Astrocyte of the spinal cord (primary cell): ENCODE data around the gene EFNA4.

Source experiments
- DNase-seq: peaks from one replicate; pipeline ENCODE4 v3.0.0; 2011; ENCODE audit warnings: low read depth, low spot score
- H3K4me3 ChIP-seq: 2 replicates; pipeline ENCODE4 v1.5.1; 2011; ENCODE audit warnings: low read depth, mild to moderate bottlenecking, low read length, moderate library complexity
- CTCF ChIP-seq: IDR thresholded peaks from 2 replicates; pipeline ENCODE4 v1.5.1; 2012; ENCODE audit warnings: low read depth, mild to moderate bottlenecking, low read length, inconsistent platforms
- in situ Hi-C: cut with HindIII; loops from 2 replicates; pipeline ENCODE4 v1.10.0; 2017; ENCODE audit warnings: low sequenced_read_pairs

Gene EFNA4, protein sequence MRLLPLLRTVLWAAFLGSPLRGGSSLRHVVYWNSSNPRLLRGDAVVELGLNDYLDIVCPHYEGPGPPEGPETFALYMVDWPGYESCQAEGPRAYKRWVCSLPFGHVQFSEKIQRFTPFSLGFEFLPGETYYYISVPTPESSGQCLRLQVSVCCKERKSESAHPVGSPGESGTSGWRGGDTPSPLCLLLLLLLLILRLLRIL

DNA sequence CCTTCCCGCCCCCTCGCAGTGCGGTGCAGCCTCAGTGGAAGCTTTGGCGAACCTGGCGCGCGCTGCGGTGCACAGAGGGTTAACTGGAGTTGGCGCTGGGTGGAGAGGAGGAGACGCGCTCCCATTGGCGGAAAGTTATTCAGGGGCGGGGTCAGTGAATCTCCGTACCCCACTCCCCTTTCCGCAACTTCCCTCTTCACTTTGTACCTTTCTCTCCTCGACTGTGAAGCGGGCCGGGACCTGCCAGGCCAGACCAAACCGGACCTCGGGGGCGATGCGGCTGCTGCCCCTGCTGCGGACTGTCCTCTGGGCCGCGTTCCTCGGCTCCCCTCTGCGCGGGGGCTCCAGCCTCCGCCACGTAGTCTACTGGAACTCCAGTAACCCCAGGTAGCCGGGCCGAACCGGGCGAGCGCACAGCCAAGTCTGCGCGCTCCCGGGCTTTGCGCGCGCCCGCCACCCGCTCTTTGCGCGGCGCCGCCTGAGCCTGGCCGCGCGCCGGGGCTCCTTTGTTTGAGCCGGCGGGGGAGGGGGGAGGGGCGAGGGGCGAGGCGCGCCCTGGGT lies at the start of gene EFNA4:
Gene EFNA4 (plus strand): TSS at position 191 of the 561 bp plus-strand sequence. CDS start 84 bp downstream, at position 275.
- peak; percentile 81 for DNase-seq
- in situ Hi-C loops, result no loop called here

DNA sequence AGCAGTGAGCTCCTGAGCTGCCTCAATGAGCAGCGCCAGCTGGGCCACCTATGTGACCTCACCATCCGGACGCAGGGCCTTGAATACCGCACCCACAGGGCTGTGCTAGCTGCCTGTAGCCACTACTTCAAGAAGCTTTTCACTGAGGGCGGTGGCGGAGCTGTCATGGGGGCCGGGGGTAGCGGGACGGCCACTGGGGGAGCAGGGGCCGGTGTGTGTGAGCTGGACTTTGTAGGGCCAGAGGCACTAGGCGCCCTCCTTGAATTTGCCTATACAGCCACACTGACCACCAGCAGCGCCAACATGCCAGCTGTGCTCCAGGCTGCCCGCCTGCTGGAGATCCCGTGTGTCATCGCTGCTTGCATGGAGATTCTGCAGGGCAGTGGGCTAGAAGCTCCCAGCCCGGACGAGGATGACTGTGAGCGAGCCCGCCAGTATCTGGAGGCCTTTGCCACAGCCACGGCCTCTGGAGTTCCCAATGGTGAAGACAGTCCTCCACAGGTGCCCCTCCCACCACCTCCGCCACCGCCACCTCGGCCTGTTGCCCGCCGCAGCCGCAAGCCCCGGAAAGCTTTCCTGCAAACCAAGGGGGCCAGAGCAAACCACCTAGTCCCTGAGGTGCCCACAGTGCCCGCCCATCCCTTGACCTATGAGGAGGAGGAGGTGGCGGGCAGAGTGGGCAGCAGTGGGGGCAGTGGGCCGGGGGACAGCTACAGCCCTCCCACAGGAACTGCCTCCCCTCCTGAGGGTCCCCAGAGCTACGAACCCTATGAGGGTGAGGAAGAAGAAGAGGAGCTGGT lies 48.6 kb upstream of the EFNA4 start:
- H3K4me3 ChIP-seq, result no peak overlapping the region
- no peak for TF ChIP-seq CTCF
- in situ Hi-C loops, result no loop called here
- no peak for DNase-seq

More for the DNA sequence above, at the start of gene EFNA4:
- TF ChIP-seq CTCF, result no peak
- H3K4me3 ChIP-seq, result peak within 1 kb of the TSS; percentile 90

DNA sequence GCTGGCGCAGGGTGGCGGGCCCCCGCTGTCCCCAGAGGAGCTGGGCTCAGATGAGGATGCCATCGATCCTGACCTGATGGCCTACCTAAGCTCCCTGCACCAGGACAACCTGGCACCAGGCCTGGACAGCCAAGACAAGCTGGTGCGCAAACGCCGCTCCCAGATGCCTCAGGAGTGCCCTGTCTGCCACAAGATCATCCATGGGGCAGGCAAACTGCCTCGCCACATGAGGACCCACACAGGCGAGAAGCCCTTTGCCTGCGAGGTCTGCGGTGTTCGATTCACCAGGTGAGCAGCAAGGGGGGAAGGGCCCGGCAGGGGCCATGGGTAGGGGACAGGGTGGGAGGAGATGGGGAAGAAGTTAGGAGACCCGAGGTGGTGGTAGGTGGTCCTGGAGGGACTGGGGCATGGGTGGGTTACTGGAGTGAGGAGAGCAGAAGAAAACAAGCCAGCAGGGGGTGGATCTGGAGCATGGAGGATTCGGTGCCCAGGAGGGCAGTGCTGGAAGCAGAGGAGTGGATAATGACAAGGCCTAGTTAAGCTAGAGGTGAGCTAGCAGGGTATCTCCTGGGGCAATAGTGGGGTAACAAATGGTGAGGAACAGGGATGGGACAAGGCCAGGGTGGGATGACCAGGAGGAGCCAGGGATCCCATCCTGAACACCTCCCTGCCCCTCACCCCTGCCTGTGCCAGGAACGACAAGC lies 47.9 kb upstream of the EFNA4 start:
- in situ Hi-C loops, result no loop called here
- no peak overlapping the region for H3K4me3 ChIP-seq

DNA sequence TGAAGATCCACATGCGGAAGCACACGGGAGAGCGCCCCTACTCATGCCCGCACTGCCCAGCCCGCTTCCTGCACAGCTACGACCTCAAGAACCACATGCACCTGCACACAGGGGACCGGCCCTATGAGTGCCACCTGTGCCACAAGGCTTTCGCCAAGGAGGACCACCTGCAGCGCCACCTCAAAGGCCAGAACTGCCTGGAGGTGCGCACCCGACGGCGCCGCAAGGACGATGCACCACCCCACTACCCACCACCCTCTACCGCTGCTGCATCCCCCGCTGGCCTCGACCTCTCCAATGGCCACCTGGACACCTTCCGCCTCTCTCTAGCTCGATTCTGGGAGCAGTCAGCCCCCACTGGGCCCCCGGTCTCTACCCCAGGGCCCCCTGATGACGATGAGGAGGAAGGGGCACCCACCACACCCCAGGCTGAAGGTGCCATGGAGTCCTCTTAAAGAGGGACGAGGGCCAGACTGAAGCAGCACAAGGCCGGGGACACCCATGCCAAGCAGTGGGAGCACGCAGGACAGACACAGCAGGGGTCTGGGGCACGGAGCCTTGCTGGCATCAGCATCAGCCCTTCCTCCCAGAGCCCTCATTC lies 47.2 kb upstream of the EFNA4 start:
- in situ Hi-C loops, result no loop called here
- H3K4me3 ChIP-seq, result no peak overlapping the region
- TF ChIP-seq CTCF, result no peak
- DNase-seq, result no peak

More for the DNA sequence above, 47.9 kb upstream of the EFNA4 start:
- no peak for DNase-seq
- no peak for TF ChIP-seq CTCF

DNA sequence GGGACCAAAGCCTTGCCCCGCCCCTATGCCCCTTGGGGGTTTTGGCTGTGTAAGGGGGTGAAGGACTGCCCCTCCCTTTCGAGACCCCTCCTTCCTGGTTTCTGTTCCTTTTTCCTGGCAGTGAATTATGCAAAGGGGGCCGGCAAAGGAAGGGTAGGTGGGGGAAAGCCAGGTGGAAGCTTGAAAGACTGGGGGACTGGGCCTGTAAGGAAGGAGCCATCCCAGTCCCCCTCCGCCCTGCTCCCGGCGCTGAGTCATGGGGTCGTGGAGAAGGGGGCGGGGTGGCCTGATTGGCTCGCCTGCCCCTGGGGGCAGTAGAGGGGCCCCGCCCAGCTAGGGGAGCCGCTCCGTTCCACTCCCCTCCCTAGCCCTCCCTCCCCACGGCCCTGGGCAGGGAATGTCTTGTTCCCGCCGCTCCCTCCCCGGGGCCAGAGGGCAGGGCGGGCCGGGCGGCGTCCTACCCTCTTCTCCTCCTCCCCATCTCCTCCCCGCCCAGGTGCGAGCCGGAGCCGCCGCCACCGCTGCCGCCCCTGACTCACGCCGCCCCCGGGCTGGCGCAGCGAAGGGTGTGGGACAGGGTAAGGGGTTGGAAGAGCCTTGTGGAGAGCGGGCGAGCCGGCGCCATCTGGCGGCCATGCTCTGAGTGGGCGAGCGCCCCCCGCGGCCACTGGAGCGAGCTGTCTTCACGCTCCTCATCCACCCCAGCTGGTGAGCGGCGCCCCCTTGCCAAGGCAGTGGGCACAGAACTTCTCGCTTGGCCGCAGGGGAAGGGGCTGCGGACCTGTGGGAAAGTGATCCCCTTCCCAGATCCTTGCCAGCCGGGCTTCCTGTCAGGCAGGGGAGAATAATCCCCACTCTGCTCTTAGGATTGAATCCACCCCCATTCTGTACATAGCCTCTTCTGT lies 46.2 kb upstream of the EFNA4 start:
- H3K4me3 ChIP-seq, result peak overlapping the region; percentile 23
- in situ Hi-C loops, result no loop called here
- peak; percentile 100 for TF ChIP-seq CTCF
- peak; percentile 90 for DNase-seq
